Measurements from ENCODE around the gene WASL.
"Not testable (repeated sequence)": the region's sequence is repeated elsewhere in the genome, so short reads cannot be mapped to it uniquely, and the experiment has no call there.

Gene WASL

DNA sequence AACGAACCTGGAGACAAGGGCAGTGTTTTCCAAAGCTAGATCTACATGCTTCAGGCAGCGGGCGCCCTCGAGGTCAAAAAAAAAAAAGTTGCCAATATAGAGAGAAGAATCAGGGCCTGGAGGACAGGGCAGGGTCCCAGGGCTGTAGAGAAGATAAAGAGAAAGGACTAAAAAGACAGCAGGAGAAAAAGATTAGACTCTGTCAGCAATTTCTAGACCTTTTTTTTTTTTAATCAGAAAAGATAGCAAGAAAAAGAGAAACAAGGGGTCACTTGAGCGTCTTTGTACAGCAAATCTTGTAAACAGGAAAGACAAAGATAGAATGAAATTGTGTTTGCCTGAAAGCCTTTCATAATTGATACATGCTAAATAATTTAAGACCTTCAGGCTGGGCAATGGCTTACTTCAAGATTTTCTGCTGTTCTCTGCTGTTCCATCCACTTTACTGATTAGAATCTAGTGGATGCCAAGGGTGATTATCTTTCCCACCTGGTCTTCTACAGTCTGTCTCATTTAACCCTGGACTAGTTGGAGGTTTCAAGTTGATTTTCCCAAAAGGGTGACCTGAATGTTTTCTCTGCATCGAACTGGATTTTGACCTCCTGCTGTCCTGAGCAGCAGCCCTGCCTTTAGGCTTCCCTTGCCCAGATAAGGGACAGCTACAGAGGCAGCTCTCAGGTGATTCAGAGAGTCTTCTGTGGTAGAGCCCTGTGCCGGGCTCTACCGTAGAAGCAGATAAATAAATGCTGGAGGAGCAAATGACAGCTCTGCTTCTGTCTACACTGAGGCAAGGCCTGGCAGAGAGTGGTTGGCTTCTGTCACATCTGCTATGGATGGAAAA, 88.1 kb downstream of the WASL start:
- no peak for DNase-seq

DNA sequence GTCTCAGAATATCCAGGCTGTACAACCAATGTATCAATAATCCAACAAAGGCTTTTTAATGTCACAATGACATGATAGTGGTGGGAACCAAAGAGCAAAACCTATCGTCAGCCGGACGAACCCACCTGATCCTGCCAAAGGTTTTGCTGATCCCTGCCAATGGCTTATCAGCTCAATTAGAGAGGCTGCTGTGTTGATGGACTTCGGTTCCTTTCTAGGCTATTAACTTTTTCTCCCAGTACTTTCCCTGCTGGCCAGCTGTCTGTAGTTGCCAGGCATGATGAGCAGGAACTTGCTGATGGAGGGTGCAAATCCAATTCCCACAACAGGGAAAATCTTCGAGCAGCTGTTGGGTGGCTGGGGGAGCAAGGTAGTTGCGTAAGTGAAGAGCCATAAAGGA, 90.8 kb downstream of the WASL start:
- DNase-seq = no peak

DNA sequence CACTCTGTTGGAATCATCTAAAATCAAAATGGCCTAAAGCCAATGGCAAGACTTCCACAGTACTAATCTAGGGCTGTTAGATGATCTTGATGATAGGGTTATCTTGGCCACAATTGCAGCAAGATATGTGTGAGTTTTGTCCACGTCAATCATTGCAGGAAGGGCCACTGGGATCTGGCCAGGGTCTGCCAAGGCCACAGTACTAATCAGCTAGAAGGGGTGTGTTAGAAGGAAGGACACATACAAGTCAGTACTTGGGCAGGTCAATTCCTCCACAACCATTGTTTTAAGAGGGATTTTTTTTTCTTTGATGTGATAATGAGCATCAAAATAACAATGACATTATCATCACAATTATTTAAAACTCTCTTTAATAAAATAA, 91.5 kb downstream of the WASL start:
- DNase-seq = no peak

DNA sequence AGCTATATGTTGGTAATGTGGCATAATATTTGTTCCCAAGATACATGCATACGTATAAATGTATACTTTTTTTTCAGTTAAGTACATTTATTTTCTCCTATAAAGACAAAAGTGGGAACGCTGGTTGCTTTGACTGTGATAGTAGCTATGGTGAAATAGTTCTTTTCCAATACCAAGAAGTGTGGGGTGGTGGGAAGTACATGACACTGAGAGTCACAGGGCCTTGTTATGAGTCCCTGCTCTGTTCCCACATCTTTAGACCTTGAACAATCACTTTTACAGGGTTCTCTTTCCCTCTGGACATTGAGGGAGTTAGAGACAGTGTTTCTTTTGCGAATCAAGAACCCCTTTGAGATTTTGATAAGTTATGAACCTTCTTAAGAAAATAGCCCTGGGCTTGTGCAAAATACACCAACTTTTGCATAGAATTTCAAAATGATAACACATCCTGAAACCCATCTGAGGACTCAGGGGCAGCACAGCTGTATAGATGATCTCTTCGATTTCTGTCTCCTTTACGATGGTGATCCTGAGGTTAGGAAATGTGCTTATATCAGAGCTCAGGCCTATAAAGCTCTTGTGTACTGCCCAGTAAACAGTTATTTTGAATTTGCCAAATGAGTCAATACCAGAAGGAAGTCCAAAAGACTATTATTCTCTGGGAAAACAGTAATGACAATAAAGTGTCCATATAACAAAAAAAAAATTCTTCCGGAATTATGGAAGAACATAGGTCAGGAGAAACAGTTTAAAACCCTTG, 92.1 kb downstream of the WASL start:
- no peak for DNase-seq

DNA sequence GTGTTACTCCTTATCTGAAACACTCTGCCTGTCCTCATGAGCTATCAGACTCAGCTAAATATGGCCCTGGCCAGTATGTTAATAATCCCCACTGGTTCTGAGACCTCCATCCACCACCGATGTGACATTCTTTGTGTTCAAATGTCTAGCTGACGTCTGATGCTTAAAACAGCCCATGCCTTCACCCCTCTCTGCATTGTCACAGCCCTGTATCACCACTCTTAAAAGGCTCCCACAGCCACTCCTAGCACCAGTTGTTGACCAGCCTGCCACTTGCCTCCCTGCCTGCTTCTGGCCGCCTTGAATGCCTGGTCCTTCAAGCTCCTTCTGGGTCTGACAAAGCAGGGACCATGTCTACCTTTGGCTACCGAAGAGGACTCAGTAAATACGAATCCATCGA, 93.2 kb downstream of the WASL start, which contains the start of gene LMOD2:
Gene LMOD2 (plus strand): TSS at position 253 of the 400 bp plus-strand sequence. CDS start 98 bp downstream, at position 351.
- DNase-seq = no peak

DNA sequence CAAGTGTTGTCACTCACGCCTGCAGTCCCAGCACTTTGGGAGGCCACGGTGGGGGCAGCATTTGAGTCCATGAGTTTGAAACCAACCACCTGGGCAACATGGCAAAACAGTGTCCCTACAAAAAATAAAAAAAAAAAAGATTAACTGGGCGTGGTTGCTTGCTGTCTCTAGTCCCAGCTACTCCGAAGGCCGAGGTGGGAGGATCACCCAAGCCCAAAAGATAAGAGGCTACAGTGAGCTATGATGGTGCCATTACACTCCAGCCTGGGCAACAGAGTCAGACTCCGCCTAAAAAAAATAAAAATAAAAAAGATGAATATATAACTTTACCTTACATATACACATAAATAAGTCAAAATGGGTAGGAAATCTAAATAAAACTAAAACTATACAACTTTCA, 95.6 kb downstream of the WASL start:
- no peak for DNase-seq

DNA sequence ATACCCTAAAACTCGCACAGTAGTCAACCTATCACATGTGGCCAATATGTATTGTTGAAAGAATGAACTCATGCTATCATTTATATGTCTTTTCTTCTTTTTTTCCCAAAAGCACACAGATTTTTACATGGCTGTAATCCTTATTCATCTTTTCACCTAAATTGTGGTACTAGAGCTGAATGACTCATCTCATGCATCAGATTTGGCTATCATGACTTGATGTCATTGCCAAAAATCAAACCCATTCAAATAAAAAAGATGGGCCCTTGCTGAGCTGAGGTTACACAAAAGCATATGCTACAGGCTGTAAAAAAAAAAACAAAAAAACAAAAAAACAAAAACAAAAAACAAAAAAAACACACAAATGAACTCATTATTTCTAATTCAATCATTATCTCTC, 96.4 kb downstream of the WASL start:
- DNase-seq = no peak

DNA sequence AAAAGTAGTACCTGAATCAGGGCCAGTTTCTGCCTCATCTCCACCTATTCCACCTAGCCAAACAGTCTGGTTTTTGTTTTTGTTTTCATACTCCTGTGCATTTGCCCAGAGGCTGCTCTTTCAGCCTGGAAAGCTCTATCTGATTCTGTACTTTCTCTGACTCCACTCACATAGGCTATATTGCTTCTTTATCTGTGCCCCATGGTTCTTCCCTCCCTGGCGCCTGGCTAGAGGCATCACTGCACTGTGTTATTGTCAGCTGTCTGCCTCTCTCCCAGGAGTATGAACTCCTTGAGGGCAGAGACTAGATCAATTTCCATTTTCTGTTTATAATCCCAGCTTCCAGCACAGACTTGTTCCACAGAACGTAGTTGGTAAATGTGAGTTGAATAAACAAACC, 98.2 kb downstream of the WASL start:
- DNase-seq = no peak

DNA sequence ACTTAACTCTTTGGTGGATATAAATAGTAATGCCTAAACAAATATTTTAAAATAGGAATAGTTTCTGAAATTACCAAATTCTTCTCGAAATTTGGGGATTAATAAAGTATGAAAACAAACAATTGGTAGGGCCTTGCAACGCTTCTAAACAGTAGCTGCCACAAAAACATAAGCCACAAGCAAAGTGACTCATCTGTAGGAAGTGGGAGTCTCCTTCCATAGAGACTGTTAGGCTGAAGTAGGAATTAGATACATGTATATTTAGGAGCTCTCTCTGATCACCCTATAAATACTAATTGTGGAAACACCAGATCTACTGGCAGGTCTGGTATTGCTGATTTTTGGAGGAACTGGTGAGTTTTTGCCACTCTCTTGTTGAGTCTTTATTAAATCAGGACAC, 98.8 kb downstream of the WASL start:
- no peak for DNase-seq

DNA sequence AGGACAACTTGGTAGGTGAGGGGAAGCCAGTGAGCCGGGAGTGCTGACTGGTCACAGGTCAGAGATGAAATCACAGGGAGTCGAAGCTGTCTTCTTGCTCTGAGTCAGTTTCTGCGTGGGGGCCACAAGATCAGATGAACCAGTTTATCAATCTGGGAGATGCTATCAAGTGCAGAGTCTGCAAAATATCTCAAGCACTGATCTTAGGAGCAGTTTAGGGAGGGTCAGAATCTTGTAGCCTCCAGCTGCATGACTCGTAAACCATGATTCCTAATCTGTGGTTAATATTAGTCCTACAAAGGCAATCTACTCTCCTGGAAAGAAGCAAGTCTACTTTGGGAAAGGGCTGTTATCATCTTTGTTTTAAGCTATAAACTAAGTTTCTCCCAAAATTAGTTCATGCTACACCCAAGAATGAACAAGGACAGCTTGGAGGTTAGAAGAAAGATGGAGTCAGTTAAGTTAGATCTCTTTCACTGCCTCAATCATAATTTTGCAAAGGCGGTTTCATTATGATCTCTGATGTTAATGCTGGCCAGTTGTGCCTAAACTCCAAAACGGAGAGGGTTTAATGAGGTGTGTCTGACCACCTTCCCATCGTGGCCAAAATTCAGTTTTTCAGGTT, 101.6 kb downstream of the WASL start:
- DNase-seq = no peak

DNA sequence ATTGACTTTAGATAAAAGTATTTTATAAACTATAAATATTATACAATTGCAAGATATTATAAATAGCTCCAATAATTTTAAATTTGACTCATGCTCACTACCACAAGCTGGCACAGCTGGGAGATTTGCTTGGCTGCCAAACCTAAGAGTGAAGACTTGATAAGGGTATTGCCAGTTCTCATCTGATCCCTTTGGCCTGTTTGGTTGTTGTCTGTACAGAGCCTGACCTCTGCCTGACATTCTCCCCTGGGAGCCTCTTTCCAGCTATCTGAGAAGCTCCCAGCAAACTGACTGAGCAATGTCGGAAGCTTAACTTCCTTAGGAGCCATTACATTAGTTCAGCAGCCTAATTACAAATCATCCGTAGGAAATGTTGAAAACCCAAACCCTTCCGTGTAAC, 103.3 kb downstream of the WASL start:
- DNase-seq = no peak

DNA sequence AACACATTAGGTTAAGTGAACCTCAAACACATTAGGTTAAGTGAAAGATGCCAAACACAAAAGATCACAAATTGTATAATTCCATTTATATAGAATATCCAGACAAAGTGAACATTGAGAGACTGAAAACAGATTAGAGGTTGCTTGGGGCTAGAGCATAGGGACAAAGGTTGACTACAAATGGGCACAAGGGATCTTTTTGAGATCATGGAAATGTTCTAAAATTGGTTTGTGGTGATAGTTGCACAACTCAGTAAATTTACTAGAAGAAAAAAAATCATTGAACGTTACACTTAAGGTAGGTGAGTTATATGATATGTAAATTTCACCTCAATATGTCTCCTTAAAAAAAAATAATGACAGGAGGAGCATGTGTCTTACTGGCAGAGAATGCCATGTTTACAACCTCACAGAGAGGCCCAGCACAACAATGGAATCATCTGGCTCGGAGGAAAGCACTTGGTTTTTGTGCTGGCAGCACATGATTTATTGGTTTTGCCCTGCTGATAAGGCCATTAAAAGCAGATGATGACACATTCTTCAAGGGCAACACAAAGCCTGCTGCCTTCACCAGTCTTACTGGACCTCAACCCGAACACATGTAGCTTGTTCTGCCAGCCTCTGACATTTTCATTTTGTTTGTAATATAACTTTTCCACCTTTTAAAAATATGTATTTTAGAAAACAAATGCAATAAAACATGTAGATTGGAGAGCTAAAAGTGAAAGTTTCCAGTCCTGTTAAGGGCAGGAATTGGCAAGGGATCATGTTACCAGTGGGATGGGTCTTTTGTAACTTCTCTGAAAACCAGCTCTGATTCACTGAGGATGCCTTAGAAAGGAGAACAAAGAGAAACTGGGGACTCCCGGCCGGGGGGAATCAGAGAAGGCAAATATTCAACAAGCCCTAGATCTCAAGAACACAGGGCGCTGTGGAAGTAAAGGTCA, 105.0 kb downstream of the WASL start:
- DNase-seq = peak; percentile 34

DNA sequence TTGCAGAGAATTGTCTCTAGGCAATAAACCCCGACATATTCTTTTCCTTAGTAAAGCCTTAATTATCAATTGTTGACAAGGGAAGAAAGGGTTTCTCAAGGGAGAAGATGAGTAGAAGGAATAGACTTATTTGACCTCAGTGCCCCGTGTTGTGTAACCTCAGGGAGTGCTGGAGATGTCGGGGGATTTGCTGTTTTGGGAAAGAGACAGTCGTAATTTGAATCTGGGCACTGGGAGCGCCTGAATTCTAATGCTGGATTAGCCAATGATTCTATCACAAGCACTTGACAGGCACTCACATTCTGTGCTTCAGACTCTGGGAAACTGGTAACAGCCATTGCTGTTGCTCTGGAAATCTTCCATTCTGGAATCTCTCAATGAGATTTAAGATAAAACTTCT, 106.9 kb downstream of the WASL start:
- no peak for DNase-seq

DNA sequence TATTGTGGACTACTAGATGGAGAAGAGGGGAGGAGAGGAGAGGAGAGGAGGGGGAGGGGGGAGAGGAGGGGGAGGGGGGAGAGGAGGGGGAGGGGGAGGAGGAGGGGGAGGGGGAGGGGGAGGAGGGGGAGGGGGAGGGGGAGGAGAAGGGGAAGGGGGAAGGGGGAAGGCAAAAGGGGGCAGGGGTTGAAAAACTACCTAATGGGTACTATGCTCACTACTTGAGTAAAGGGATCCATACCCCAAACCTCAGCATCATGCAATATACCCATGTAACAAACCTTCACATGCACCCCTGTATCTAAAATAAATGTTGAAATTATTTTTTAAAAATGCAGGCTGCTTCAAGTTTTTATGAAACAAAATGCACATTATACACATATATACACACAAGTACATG, 108.2 kb downstream of the WASL start:
- DNase-seq = no peak

DNA sequence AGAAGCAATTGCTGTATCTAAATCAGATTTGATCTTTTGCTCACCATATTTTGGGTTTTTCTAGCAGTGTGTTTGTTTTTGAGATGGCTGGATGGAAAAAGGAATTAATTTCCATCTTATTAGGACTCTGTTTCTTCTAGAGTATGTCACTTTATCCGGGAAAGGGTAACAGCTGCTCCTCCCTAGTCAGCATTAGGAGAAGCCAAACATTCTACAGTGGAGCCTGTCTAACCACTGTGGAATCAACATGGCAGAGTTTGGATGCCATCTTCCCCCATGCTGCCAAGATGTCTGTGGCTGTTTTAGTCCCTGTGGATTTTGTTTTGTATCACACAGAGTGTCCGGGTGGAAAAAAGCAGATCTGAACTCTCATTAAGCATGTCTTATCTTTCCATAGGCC, 109.2 kb downstream of the WASL start:
- DNase-seq = no peak

DNA sequence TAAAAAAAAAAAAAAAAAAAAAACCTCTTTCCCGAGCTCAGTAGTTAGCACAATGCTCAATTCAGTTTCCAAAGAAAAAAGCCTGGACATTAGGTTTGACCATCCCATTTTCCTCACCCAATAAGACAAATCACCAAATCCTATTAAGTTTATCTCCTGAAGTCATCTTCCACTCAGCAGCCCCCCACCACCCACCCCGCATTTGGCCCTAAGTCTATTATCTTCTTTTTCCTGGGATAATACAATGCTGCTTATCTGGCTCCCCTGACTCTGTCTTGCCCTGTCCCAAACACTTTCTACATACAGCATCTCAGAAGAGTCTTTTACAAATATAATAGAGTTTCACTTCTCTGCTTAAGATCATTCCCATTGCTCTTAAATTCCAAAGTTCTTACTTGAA, 110.9 kb downstream of the WASL start:
- DNase-seq = no peak

DNA sequence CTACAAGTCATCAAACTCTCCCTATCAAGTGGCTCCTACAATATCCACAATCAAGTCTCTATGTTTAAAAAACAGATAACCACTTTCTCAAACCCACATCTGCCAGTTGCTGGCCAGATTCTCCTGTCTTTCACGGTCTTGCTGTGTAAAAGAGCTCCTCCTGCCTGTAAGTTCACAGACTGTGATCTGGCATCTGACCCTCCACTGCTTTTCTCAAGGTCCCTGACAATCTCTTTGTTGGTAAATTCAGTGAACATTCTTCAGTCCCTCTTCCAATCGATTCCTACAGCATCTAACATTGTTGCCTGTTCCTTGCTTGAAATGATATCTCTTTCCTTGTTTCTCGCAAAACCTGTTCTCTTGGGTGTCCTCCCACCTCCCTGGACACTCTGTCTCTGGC, 111.6 kb downstream of the WASL start:
- no peak for DNase-seq

DNA sequence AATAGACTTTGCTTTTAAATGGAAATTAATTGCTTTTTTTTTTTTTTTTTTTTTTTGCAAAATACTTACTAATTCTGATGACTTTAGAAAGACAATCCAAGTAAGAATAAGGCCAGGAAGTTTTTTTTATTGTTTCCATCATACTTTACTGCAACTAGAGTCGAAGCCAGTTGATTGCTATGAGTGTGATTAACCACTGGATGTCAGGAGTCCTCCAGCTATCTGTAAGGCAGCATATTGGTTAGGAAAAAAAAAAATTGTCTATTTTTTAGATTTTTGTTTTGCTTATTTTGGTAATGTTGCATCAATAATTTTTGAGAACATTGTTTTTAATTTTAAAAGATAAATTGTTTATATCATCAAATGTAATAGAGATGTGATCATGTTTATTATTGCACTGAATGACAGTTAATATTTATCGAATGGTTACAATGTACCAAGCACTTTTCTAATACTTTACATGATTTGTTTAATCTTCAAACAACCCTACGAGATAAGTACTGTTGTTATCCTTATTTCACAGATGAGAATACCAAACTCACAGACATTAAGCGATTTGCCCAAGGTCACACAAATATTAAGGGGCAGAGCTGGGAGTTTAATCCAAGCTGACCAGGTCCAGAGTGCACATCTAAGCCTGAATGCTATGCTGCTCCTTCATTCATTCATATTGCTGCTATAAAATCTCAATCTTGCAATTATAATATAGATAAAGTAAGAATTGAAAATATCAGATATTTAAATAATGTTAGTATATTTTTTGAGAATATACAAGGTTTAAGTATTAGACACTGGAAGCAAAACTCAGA, 113.0 kb downstream of the WASL start:
- no peak for DNase-seq

DNA sequence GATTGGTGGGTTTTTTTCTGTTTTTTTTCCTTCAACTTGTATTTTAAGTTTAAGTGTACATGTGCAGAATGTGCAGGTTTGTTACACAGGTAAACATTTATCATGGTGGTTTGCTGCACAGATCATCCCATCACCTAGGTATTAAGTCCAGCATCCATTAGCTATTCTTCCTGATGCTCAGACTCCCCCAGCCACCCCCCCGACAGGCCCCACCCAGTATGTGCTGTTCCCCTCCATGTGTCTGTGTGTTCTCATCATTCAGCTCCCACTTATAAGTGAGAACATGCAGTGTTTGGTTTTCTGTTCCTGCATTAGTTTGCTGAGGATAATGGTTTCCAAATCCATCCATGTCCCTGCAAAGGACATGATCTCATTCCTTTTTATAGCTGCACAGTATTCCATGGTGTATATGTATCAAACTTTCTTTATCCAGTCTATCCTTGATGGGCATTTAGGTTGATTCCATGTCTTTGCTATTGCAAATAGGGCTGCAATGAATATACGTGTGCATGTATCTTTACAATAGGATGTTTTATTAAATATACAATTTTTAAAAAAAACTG, 114.7 kb downstream of the WASL start:
- not testable (repeated sequence) for DNase-seq

DNA sequence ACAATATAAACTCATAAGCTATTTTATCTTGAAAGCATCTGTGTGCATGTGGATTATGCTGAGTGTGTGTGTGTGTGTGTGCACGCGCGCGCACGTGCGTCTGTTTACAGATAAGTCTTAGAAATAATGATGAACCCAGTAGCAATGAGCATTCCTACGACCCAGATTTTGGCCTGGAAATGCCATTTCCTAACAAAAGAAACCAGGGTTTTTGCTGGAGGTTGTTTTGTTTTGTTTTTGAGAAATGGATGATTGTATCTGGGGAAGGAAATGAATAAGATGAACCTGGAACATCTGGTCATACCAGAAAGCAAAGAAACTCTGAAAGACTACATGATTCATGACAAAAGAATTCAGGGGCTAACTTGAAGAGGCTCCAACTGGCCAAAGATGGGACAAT, 115.2 kb downstream of the WASL start:
- no peak for DNase-seq

DNA sequence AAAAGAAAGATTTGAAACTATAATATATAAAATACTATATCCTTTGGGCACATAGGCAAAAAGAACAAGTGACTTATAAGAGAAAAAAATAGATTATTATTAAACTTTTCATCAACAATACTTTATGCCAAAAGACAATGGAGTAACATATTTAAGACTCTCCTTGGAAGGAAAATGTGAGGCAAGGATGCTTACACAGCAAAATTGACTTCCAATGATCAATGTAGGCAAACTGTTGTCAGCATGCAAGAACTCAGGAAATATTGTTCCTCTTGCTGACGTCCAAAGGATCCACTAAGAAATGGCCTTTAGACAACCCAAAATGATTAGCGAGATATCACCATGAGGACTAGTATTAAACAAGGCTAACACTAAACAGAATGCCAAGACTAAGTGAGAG, 116.0 kb downstream of the WASL start:
- DNase-seq = no peak
